ENCODE data around the gene HUS1B. TPM values are rescaled to one million over a fixed set of nuclear protein-coding genes. Genes with fewer than 3 reads are reported as not detected.
"Not testable (repeated sequence)": the region's sequence is repeated elsewhere in the genome, so short reads cannot be mapped to it uniquely, and the experiment has no call there.

Gene HUS1B
- polyA plus RNA-seq, 4 donors = 0.13 to 0.43 (median 0.29) TPM; not detected in 1

GRCh38 chr6:680251-680650 is 23.4 kb upstream of the HUS1B start:
- no peak for DNase-seq (ENCODE audit: low read depth in 4 of 4, low spot score in 2 of 4)

GRCh38 chr6:679282-679681 is 22.4 kb upstream of the HUS1B start:
- DNase-seq (ENCODE audit: low read depth in 4 of 4, low spot score in 2 of 4) = no peak

- no peak for DNase-seq (ENCODE audit: low read depth in 4 of 4, low spot score in 2 of 4)
Measured at GRCh38 chr6:678520-678919, 21.6 kb upstream of the HUS1B start.

GRCh38 chr6:677919-678318 is 21.0 kb upstream of the HUS1B start:
- no peak for DNase-seq (ENCODE audit: low read depth in 4 of 4, low spot score in 2 of 4)

GRCh38 chr6:674956-675355 is 18.1 kb upstream of the HUS1B start:
- no peak for DNase-seq (ENCODE audit: low read depth in 4 of 4, low spot score in 2 of 4)

- no peak for DNase-seq (ENCODE audit: low read depth in 4 of 4, low spot score in 2 of 4)
Measured at GRCh38 chr6:674406-674805, 17.5 kb upstream of the HUS1B start.

- no peak for DNase-seq (ENCODE audit: low read depth in 4 of 4, low spot score in 2 of 4)
Measured at GRCh38 chr6:667253-667927, 10.5 kb upstream of the HUS1B start.

- DNase-seq (ENCODE audit: low read depth in 4 of 4, low spot score in 2 of 4) = no peak
Measured at GRCh38 chr6:665403-666267, 8.7 kb upstream of the HUS1B start.

- DNase-seq (ENCODE audit: low read depth in 4 of 4, low spot score in 2 of 4) = not testable (repeated sequence)
Measured at GRCh38 chr6:663788-664187, 6.9 kb upstream of the HUS1B start.

- no peak for DNase-seq (ENCODE audit: low read depth in 4 of 4, low spot score in 2 of 4)
Measured at GRCh38 chr6:659716-660581, 3.0 kb upstream of the HUS1B start.

- DNase-seq (ENCODE audit: low read depth in 4 of 4, low spot score in 2 of 4) = no peak
Measured at GRCh38 chr6:658244-658643, 1.3 kb upstream of the HUS1B start.

- no peak for DNase-seq (ENCODE audit: low read depth in 4 of 4, low spot score in 2 of 4)
Measured at GRCh38 chr6:657743-658142, 843 bp upstream of the HUS1B start.

GRCh38 chr6:654136-654535 is 2.8 kb downstream of the HUS1B start:
- DNase-seq (ENCODE audit: low read depth in 4 of 4, low spot score in 2 of 4) = no peak

GRCh38 chr6:652865-653264 is 4.0 kb downstream of the HUS1B start:
- no peak for DNase-seq (ENCODE audit: low read depth in 4 of 4, low spot score in 2 of 4)

GRCh38 chr6:650098-650497 is 6.8 kb downstream of the HUS1B start:
- no peak for DNase-seq (ENCODE audit: low read depth in 4 of 4, low spot score in 2 of 4)

GRCh38 chr6:642805-643204 is 14.1 kb downstream of the HUS1B start:
- no peak for DNase-seq (ENCODE audit: low read depth in 4 of 4, low spot score in 2 of 4)

GRCh38 chr6:641225-641985 is 15.5 kb downstream of the HUS1B start:
- DNase-seq (ENCODE audit: low read depth in 4 of 4, low spot score in 2 of 4) = no peak

- DNase-seq (ENCODE audit: low read depth in 4 of 4, low spot score in 2 of 4) = no peak
Measured at GRCh38 chr6:636488-636887, 20.4 kb downstream of the HUS1B start.

GRCh38 chr6:635233-635632 is 21.7 kb downstream of the HUS1B start:
- DNase-seq (ENCODE audit: low read depth in 4 of 4, low spot score in 2 of 4) = no peak

GRCh38 chr6:633611-634010 is 23.3 kb downstream of the HUS1B start:
- no peak for DNase-seq (ENCODE audit: low read depth in 4 of 4, low spot score in 2 of 4)
